Astrocyte (in vitro differentiated cells and primary cell): ENCODE measurements around the gene MYO9A. TPM values are rescaled to one million over a fixed set of nuclear protein-coding genes. Genes with fewer than 3 reads are reported as not detected.

Source experiments
- DNase-seq: peaks from one replicate; pipeline ENCODE4 v3.0.0-alpha.2; 2010; ENCODE audit warnings: low read depth
- FAIRE-seq: peaks from 2 replicates; lab custom pipeline; 2011; peaks lifted over from hg19 to GRCh38; lab: Jason Lieb, UNC
- H2AFZ ChIP-seq: 2 replicates; pipeline ENCODE4 v1.6.0; 2012; ENCODE audit warnings: low read depth, low read length, inconsistent platforms
- H3K27ac ChIP-seq: 2 replicates; pipeline ENCODE4 v1.5.1; 2011; ENCODE audit warnings: low read depth, low read length, inconsistent platforms
- H3K27me3 ChIP-seq: 2 replicates; pipeline ENCODE4 v1.6.0; 2011; ENCODE audit warnings: low read length, inconsistent platforms; ENCODE audit not compliant: insufficient read depth
- H3K36me3 ChIP-seq: 2 replicates; pipeline ENCODE4 v1.5.1; 2011; ENCODE audit warnings: low read length, inconsistent platforms; ENCODE audit not compliant: insufficient read depth
- H3K4me1 ChIP-seq: 2 replicates; pipeline ENCODE4 v1.5.1; 2011; ENCODE audit warnings: low read length, inconsistent platforms; ENCODE audit not compliant: insufficient read depth
- H3K4me2 ChIP-seq: 2 replicates; pipeline ENCODE4 v1.6.0; 2012; ENCODE audit warnings: low read length, inconsistent platforms
- H3K4me3 ChIP-seq: 2 replicates; pipeline ENCODE4 v1.5.1; 2011; ENCODE audit warnings: low read depth, mild to moderate bottlenecking, low read length, inconsistent platforms; ENCODE audit not compliant: insufficient read depth
- H3K79me2 ChIP-seq: 2 replicates; pipeline ENCODE4 v1.6.0; 2012; ENCODE audit warnings: mild to moderate bottlenecking, low read length, inconsistent platforms; ENCODE audit not compliant: insufficient read depth
- H3K9ac ChIP-seq: 2 replicates; pipeline ENCODE4 v1.6.0; 2012; ENCODE audit warnings: mild to moderate bottlenecking, low read length, inconsistent platforms
- H3K9me3 ChIP-seq: 2 replicates; pipeline ENCODE4 v1.5.1; 2012; ENCODE audit warnings: low read depth, mild to moderate bottlenecking, low read length, inconsistent platforms; ENCODE audit not compliant: insufficient read depth
- H4K20me1 ChIP-seq: 2 replicates; pipeline ENCODE4 v1.6.0; 2012; ENCODE audit warnings: low read length, inconsistent platforms; ENCODE audit not compliant: insufficient read depth
- H3K27ac Mint-ChIP-seq: one replicate; pipeline ENCODE4 v1.8.0; 2021; ENCODE audit warnings: mild to moderate bottlenecking, mixed read lengths; ENCODE audit not compliant: unreplicated experiment
- H3K27me3 Mint-ChIP-seq: one replicate; pipeline ENCODE4 v1.8.0; 2021; ENCODE audit warnings: low read depth, mixed read lengths; ENCODE audit not compliant: unreplicated experiment
- H3K36me3 Mint-ChIP-seq: one replicate; pipeline ENCODE4 v1.8.0; 2021; ENCODE audit warnings: low read depth, mixed read lengths; ENCODE audit not compliant: unreplicated experiment
- H3K4me1 Mint-ChIP-seq: one replicate; pipeline ENCODE4 v1.8.0; 2021; ENCODE audit warnings: low read depth, mixed read lengths; ENCODE audit not compliant: unreplicated experiment
- H3K4me3 Mint-ChIP-seq: one replicate; pipeline ENCODE4 v1.8.0; 2021; ENCODE audit warnings: mild to moderate bottlenecking, moderate library complexity, mixed read lengths; ENCODE audit not compliant: unreplicated experiment
- H3K9me3 Mint-ChIP-seq: one replicate; pipeline ENCODE4 v1.8.0; 2021; ENCODE audit warnings: mild to moderate bottlenecking, mixed read lengths; ENCODE audit not compliant: unreplicated experiment
- EZH2 ChIP-seq: IDR thresholded peaks from 2 replicates; pipeline ENCODE4 v1.6.1; 2012; ENCODE audit warnings: mild to moderate bottlenecking, low read length, inconsistent platforms; ENCODE audit not compliant: insufficient read depth
- total RNA-seq: library from RNA; stranded (reverse); gene quantifications from 2 replicates; pipeline ENCODE4 v1.2.1, GENCODE V29; 2021
- TF ChIP-seq, protein P1 (sequence below): IDR thresholded peaks from 2 replicates; pipeline ENCODE4 v1.5.1; 2011; ENCODE audit warnings: low read depth, mild to moderate bottlenecking, inconsistent platforms, low read length, moderate library complexity; ENCODE audit not compliant: insufficient read depth

MYO9A gene
- total RNA-seq, 1 donor from 2014 or later = 26.4 TPM

- no peak for FAIRE-seq
- TF ChIP-seq EZH2 = no peak
- TF ChIP-seq, protein P1, sequence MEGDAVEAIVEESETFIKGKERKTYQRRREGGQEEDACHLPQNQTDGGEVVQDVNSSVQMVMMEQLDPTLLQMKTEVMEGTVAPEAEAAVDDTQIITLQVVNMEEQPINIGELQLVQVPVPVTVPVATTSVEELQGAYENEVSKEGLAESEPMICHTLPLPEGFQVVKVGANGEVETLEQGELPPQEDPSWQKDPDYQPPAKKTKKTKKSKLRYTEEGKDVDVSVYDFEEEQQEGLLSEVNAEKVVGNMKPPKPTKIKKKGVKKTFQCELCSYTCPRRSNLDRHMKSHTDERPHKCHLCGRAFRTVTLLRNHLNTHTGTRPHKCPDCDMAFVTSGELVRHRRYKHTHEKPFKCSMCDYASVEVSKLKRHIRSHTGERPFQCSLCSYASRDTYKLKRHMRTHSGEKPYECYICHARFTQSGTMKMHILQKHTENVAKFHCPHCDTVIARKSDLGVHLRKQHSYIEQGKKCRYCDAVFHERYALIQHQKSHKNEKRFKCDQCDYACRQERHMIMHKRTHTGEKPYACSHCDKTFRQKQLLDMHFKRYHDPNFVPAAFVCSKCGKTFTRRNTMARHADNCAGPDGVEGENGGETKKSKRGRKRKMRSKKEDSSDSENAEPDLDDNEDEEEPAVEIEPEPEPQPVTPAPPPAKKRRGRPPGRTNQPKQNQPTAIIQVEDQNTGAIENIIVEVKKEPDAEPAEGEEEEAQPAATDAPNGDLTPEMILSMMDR = no peak
- H3K36me3 Mint-ChIP-seq = peaks cover 13% of the 10 kb centered on the region
Observed at GRCh38 chr15:71853543-71853942, 264.4 kb downstream of the MYO9A start.

GRCh38 chr15:71844916-71845315 is 273.0 kb downstream of the MYO9A start:
- Histone ChIP-seq H2AFZ (no peak overlapping the region), H3K27ac (no peak overlapping the region), H3K4me1 (no peaks in the 10 kb centered on the region), H4K20me1 (no peaks in the 10 kb centered on the region), H3K36me3 (peaks cover 5% of the 10 kb centered on the region), H3K9ac (no peak overlapping the region), H3K27me3 (no peaks in the 10 kb centered on the region), H3K9me3 (no peaks in the 10 kb centered on the region), H3K4me2 (no peak overlapping the region), H3K4me3 (no peak overlapping the region), H3K79me2 (no peaks in the 10 kb centered on the region)
- no peak for DNase-seq
- no peak for FAIRE-seq
- Mint-ChIP-seq H3K27ac (no peak overlapping the region), H3K9me3 (no peaks in the 10 kb centered on the region), H3K4me3 (no peak overlapping the region), H3K4me1 (no peaks in the 10 kb centered on the region), H3K27me3 (no peaks in the 10 kb centered on the region), H3K36me3 (peaks cover 8% of the 10 kb centered on the region)
- TF ChIP-seq, protein P1 = no peak
- TF ChIP-seq EZH2 = no peak

More at GRCh38 chr15:71853543-71853942, 264.4 kb downstream of the MYO9A start:
- H3K9ac ChIP-seq = no peak overlapping the region
- no peaks in the 10 kb centered on the region for H4K20me1 ChIP-seq
- no peaks in the 10 kb centered on the region for H3K9me3 ChIP-seq
- H3K27me3 ChIP-seq = no peaks in the 10 kb centered on the region
- Mint-ChIP-seq H3K9me3 (peaks cover 2% of the 10 kb centered on the region), H3K27ac (no peak overlapping the region), H3K27me3 (no peaks in the 10 kb centered on the region), H3K4me1 (no peaks in the 10 kb centered on the region), H3K4me3 (no peak overlapping the region)
- DNase-seq = no peak
- H3K4me1 ChIP-seq = no peaks in the 10 kb centered on the region
- H3K4me3 ChIP-seq = no peak overlapping the region
- H3K27ac ChIP-seq = no peak overlapping the region
- H3K36me3 ChIP-seq = peaks cover 3% of the 10 kb centered on the region
- no peak overlapping the region for H3K4me2 ChIP-seq
- H2AFZ ChIP-seq = no peak overlapping the region
- no peaks in the 10 kb centered on the region for H3K79me2 ChIP-seq

- no peak overlapping the region for H3K4me3 Mint-ChIP-seq
- no peak overlapping the region for H3K4me2 ChIP-seq
- H3K27ac ChIP-seq = no peak overlapping the region
- no peak overlapping the region for H3K9ac ChIP-seq
- H3K9me3 Mint-ChIP-seq = no peaks in the 10 kb centered on the region
- H3K4me1 ChIP-seq = no peaks in the 10 kb centered on the region
- peaks cover 6% of the 10 kb centered on the region for H3K36me3 ChIP-seq
- H3K79me2 ChIP-seq = no peaks in the 10 kb centered on the region
- H3K36me3 Mint-ChIP-seq = peaks cover 2% of the 10 kb centered on the region
- no peaks in the 10 kb centered on the region for H3K9me3 ChIP-seq
- H3K27me3 ChIP-seq = no peaks in the 10 kb centered on the region
- no peaks in the 10 kb centered on the region for H4K20me1 ChIP-seq
- TF ChIP-seq EZH2 = no peak
- TF ChIP-seq, protein P1 = no peak
- no peaks in the 10 kb centered on the region for H3K27me3 Mint-ChIP-seq
- no peak for FAIRE-seq
- no peaks in the 10 kb centered on the region for H3K4me1 Mint-ChIP-seq
- no peak overlapping the region for H3K4me3 ChIP-seq
- DNase-seq = no peak
- no peak overlapping the region for H2AFZ ChIP-seq
- no peak overlapping the region for H3K27ac Mint-ChIP-seq
Observed at GRCh38 chr15:71841563-71841962, 276.4 kb downstream of the MYO9A start.
